Neural cell (in vitro differentiated cells): ENCODE results near the gene MADCAM1. TPM values are rescaled to one million over a fixed set of nuclear protein-coding genes. Genes with fewer than 3 reads are reported as not detected.
A peak's percentile ranks its signal among the peaks of the same experiment; 100 is the strongest.

Source experiments
- H2AFZ ChIP-seq: fragments of 200-600, 300-800 bp; sonication (generic), shearing (Covaris generic); 2 replicates; pipeline ENCODE4 v1.6.0; 2014; ENCODE audit warnings: low read depth, mild to moderate bottlenecking, antibody characterized with exemption, low read length, moderate library complexity
- H3F3A ChIP-seq: fragments of 200-600 bp; shearing (Covaris generic); 2 replicates; pipeline ENCODE4 v1.6.1; 2016; ENCODE audit warnings: mild to moderate bottlenecking, moderate library complexity, mixed read lengths, antibody characterized with exemption, low read length; ENCODE audit not compliant: insufficient read depth, poor library complexity, severe bottlenecking
- H3K27ac ChIP-seq: fragments of 200-600, 300-800 bp; sonication (generic), shearing (Covaris generic); 2 replicates; pipeline ENCODE4 v1.5.1; 2014; ENCODE audit warnings: mild to moderate bottlenecking, low read length, moderate library complexity
- H3K27me3 ChIP-seq: fragments of 300-800, 200-600 bp; sonication (generic), shearing (Covaris generic); 2 replicates; pipeline ENCODE4 v1.6.0; 2014; ENCODE audit warnings: mild to moderate bottlenecking, low read depth, low read length, moderate library complexity; ENCODE audit not compliant: insufficient read depth
- H3K36me3 ChIP-seq: fragments of 300-800, 200-600 bp; sonication (generic), shearing (Covaris generic); 2 replicates; pipeline ENCODE4 v1.5.1; 2014; ENCODE audit warnings: mild to moderate bottlenecking, antibody characterized with exemption, low read length, moderate library complexity; ENCODE audit not compliant: insufficient read depth
- H3K4me2 ChIP-seq: fragments of 300-800, 200-600 bp; sonication (generic), shearing (Covaris generic); 2 replicates; pipeline ENCODE4 v1.6.0; 2014; ENCODE audit warnings: mild to moderate bottlenecking, low read length
- H3K4me3 ChIP-seq: fragments of 300-800, 200-600 bp; sonication (generic), shearing (Covaris generic); 2 replicates; pipeline ENCODE4 v1.5.1; 2014; ENCODE audit warnings: mild to moderate bottlenecking, low read length, moderate library complexity
- H3K79me2 ChIP-seq: fragments of 200-600 bp; shearing (Covaris generic); replicated peaks from 2 replicates; pipeline ENCODE4 v1.6.0; 2014; ENCODE audit warnings: mild to moderate bottlenecking, low read length, moderate library complexity; ENCODE audit not compliant: insufficient read depth
- H3K9ac ChIP-seq: fragments of 300-800, 200-600 bp; sonication (generic), shearing (Covaris generic); 2 replicates; pipeline ENCODE4 v1.6.1; 2016; ENCODE audit warnings: mild to moderate bottlenecking, low read length, mixed read lengths
- H3K9me2 ChIP-seq: fragments of 200-600 bp; shearing (Covaris generic); 2 replicates; pipeline ENCODE4 v1.6.1; 2016; ENCODE audit warnings: mild to moderate bottlenecking, low read length, mixed read lengths; ENCODE audit not compliant: insufficient read depth
- H3K9me3 ChIP-seq: fragments of 200-600, 300-800 bp; sonication (generic), shearing (Covaris generic); 2 replicates; pipeline ENCODE4 v1.6.1; 2016; ENCODE audit warnings: mild to moderate bottlenecking, mixed run types, low read length, moderate library complexity, mixed read lengths
- H4K20me1 ChIP-seq: fragments of 200-600 bp; shearing (Covaris generic); 2 replicates; pipeline ENCODE4 v1.6.1; 2016; ENCODE audit warnings: mild to moderate bottlenecking, mixed run types; ENCODE audit not compliant: insufficient read depth
- EP300 ChIP-seq: fragments of 450-650 bp; conservative IDR thresholded peaks from 2 replicates; pipeline ENCODE4 v1.6.1; 2014; ENCODE audit warnings: antibody characterized with exemption, mild to moderate bottlenecking, moderate library complexity; ENCODE audit not compliant: poor library complexity, severe bottlenecking
- EZH2 ChIP-seq: fragments of 200-600, 300-800 bp; shearing (Covaris generic), sonication (generic); IDR thresholded peaks from 2 replicates; pipeline ENCODE4 v1.6.1; 2014; ENCODE audit warnings: antibody characterized with exemption, low read length, borderline replicate concordance, mild to moderate bottlenecking; ENCODE audit not compliant: insufficient read depth, poor library complexity, severe bottlenecking
- MXI1 ChIP-seq: fragments of 450-650 bp; conservative IDR thresholded peaks from 2 replicates; pipeline ENCODE4 v1.6.1; 2014; ENCODE audit warnings: antibody characterized with exemption, mild to moderate bottlenecking; ENCODE audit not compliant: poor library complexity, severe bottlenecking
- POLR2AphosphoS5 ChIP-seq: IDR thresholded peaks from 2 replicates; pipeline ENCODE4 v1.6.1; 2012
- RAD21 ChIP-seq: fragments of 450-650 bp; conservative IDR thresholded peaks from 2 replicates; pipeline ENCODE4 v1.6.1; 2014; ENCODE audit warnings: antibody characterized with exemption, mild to moderate bottlenecking, moderate library complexity
- SMC3 ChIP-seq: fragments of 450-650 bp; conservative IDR thresholded peaks from 2 replicates; pipeline ENCODE4 v1.6.1; 2014; ENCODE audit warnings: antibody characterized with exemption, mild to moderate bottlenecking, moderate library complexity; ENCODE audit not compliant: poor library complexity
- TAF1 ChIP-seq: IDR thresholded peaks from 2 replicates; pipeline ENCODE4 v1.6.1; 2012; ENCODE audit warnings: low read depth
- polyA minus RNA-seq: library from RNA; depleted of rRNA, polyadenylated mRNA; stranded (reverse); fragments of >200 nt; gene quantifications from 2 replicates; pipeline ENCODE4 v1.2.3, GENCODE V29; 2014
- polyA plus RNA-seq: library from polyadenylated mRNA; depleted of rRNA; stranded (reverse); fragments of >200 nt; gene quantifications from 2 replicates; pipeline ENCODE4 v1.2.3, GENCODE V29; 2014
- TF ChIP-seq, protein P1 (sequence below): IDR thresholded peaks from 2 replicates; pipeline ENCODE4 v1.6.1; 2012; ENCODE audit warnings: borderline replicate concordance
- TF ChIP-seq, protein P2 (sequence below): fragments of 450-650 bp; IDR thresholded peaks from 2 replicates; pipeline ENCODE4 v1.5.1; 2014; ENCODE audit warnings: antibody characterized with exemption, mild to moderate bottlenecking, moderate library complexity; ENCODE audit not compliant: poor library complexity, severe bottlenecking

MADCAM1 gene
- polyA plus RNA-seq (0.22 and 1.0 TPM in 2 replicates), polyA minus RNA-seq (0.46 and 1.2 TPM in 2 replicates)

DNA sequence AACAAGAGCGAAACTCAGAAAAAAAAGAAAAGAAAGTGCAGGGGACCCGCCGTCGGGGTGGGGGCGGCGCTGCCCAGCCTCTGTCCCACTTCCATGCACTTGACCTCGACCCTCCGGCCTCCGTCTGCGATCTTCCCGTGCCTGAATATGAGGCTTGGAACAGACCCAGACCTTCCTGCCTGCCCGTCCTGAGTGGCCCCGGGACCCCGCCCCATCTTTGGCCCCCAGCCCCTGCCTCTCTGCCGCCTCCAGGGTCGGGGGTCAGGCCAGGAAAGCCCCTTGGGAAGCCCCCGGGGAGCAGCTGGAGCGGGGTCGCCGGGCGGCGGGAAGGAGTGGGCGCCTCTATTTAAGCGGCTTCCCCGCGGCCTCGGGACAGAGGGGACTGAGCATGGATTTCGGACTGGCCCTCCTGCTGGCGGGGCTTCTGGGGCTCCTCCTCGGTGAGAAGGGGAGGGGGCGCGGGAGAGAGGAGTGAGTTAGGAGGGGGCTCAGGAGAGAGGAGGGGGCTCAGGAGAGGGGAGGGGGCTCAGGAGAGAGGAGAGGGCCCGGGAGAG lies at the start of gene MADCAM1:
MADCAM1 (plus strand) TSS at position 375 of the 554 bp plus-strand sequence; CDS start at position 389, 14 bp downstream.
- Histone ChIP-seq H3K9me3 (no peaks in the 10 kb centered on the region), H3K9me2 (no peaks in the 10 kb centered on the region), H3K79me2 (no peaks in the 10 kb centered on the region)

DNA sequence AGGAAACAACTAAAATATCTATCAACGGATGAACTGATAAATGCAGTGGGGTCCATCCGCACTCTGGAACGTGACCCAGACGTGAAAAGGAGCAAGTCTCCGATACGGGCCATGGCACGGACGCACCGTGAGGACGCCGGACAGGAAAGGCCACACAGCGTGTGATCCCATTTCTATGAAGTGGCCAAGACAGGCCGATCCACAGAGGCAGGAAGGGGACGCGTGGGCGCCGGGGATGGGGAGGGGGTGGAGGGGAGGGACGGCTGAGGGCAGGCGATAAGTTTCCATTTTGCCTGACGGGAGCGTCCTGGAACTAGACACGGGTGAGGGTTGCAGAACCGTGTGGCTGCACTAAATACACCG lies 49.2 kb upstream of the MADCAM1 start:
- Histone ChIP-seq H3K27ac (no peak overlapping the region), H3K36me3 (no peaks in the 10 kb centered on the region)
- TF ChIP-seq EZH2, result no peak
- no peak for TF ChIP-seq POLR2AphosphoS5
- TF ChIP-seq MXI1, result no peak
- no peak for TF ChIP-seq SMC3
- TF ChIP-seq, protein P1, sequence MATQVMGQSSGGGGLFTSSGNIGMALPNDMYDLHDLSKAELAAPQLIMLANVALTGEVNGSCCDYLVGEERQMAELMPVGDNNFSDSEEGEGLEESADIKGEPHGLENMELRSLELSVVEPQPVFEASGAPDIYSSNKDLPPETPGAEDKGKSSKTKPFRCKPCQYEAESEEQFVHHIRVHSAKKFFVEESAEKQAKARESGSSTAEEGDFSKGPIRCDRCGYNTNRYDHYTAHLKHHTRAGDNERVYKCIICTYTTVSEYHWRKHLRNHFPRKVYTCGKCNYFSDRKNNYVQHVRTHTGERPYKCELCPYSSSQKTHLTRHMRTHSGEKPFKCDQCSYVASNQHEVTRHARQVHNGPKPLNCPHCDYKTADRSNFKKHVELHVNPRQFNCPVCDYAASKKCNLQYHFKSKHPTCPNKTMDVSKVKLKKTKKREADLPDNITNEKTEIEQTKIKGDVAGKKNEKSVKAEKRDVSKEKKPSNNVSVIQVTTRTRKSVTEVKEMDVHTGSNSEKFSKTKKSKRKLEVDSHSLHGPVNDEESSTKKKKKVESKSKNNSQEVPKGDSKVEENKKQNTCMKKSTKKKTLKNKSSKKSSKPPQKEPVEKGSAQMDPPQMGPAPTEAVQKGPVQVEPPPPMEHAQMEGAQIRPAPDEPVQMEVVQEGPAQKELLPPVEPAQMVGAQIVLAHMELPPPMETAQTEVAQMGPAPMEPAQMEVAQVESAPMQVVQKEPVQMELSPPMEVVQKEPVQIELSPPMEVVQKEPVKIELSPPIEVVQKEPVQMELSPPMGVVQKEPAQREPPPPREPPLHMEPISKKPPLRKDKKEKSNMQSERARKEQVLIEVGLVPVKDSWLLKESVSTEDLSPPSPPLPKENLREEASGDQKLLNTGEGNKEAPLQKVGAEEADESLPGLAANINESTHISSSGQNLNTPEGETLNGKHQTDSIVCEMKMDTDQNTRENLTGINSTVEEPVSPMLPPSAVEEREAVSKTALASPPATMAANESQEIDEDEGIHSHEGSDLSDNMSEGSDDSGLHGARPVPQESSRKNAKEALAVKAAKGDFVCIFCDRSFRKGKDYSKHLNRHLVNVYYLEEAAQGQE, result no peak

More for the DNA sequence above, at the start of gene MADCAM1:
- Histone ChIP-seq H3K9ac (no peak within 1 kb of the TSS), H3K27ac (no peak within 1 kb of the TSS), H2AFZ (no peak within 1 kb of the TSS), H3K27me3 (peaks cover 39% of the 10 kb centered on the region), H3K4me2 (no peak within 1 kb of the TSS), H3F3A (no peaks in the 10 kb centered on the region), H3K36me3 (no peaks in the 10 kb centered on the region), H4K20me1 (no peaks in the 10 kb centered on the region), H3K4me3 (peak within 1 kb of the TSS; percentile 47)
- no peak for TF ChIP-seq RAD21
- no peak for TF ChIP-seq EP300
- TF ChIP-seq, protein P1, result no peak
- TF ChIP-seq MXI1, result no peak
- TF ChIP-seq, protein P2, sequence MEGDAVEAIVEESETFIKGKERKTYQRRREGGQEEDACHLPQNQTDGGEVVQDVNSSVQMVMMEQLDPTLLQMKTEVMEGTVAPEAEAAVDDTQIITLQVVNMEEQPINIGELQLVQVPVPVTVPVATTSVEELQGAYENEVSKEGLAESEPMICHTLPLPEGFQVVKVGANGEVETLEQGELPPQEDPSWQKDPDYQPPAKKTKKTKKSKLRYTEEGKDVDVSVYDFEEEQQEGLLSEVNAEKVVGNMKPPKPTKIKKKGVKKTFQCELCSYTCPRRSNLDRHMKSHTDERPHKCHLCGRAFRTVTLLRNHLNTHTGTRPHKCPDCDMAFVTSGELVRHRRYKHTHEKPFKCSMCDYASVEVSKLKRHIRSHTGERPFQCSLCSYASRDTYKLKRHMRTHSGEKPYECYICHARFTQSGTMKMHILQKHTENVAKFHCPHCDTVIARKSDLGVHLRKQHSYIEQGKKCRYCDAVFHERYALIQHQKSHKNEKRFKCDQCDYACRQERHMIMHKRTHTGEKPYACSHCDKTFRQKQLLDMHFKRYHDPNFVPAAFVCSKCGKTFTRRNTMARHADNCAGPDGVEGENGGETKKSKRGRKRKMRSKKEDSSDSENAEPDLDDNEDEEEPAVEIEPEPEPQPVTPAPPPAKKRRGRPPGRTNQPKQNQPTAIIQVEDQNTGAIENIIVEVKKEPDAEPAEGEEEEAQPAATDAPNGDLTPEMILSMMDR, result no peak
- TF ChIP-seq TAF1, result no peak
- TF ChIP-seq POLR2AphosphoS5, result no peak
- no peak for TF ChIP-seq EZH2
- TF ChIP-seq SMC3, result no peak

More for the DNA sequence above, 49.2 kb upstream of the MADCAM1 start:
- Histone ChIP-seq H3K4me2 (no peak overlapping the region), H3K27me3 (no peaks in the 10 kb centered on the region), H3K9me3 (no peaks in the 10 kb centered on the region), H3K9ac (no peak overlapping the region), H3K79me2 (no peaks in the 10 kb centered on the region), H3K9me2 (no peaks in the 10 kb centered on the region), H3K4me3 (no peak overlapping the region), H3F3A (no peaks in the 10 kb centered on the region), H2AFZ (no peak overlapping the region), H4K20me1 (no peaks in the 10 kb centered on the region)
